RWPE1 (cell line): ENCODE results near the gene ZNF654.
A peak's percentile ranks its signal among the peaks of the same experiment; 100 is the strongest.

Source experiments
- CTCF ChIA-PET: fragments of 350-600 bp; sonication (Branson Sonifier 250); formaldehyde crosslinking; extraction: SDS; loops from one replicate; lab custom pipeline; 2021; lab: Yijun Ruan, JAX
- POLR2A ChIA-PET: fragments of 400-600 bp; formaldehyde crosslinking; extraction: SDS; loops from one replicate; lab custom pipeline; 2020; ENCODE audit warnings: antibody characterized with exemption; ENCODE audit not compliant: low non-redundant PET; lab: Yijun Ruan, JAX
- DNase-seq: peaks from one replicate; pipeline ENCODE4 v3.0.0; 2012; ENCODE audit warnings: low spot score
- H3K27ac ChIP-seq: fragments of 450-650 bp; 2 replicates; pipeline ENCODE4 v1.5.1; 2017
- CTCF ChIP-seq: fragments of 450-650 bp; conservative IDR thresholded peaks from 2 replicates; pipeline ENCODE4 v1.5.1; 2017; ENCODE audit warnings: low read depth, mild to moderate bottlenecking

ZNF654 gene

GRCh38 chr3:88057630-88058305 is 1.3 kb upstream of the ZNF654 start:
- TF ChIP-seq CTCF = peak; percentile 56
- peak overlapping the region; percentile 96 for H3K27ac ChIP-seq
- CTCF ChIA-PET = interaction anchor here (0.7 kb wide), 1 partner anchor 164 kb away, joined by 3 read pairs; no protein-coding TSS in a partner anchor

GRCh38 chr3:88058306-88058580 is 812 bp upstream of the ZNF654 start:
- ChIA-PET POLR2A (no interaction called here), CTCF (interaction anchor here (0.7 kb wide), 1 partner anchor 165 kb away, joined by 3 read pairs; no protein-coding TSS in a partner anchor)

More at GRCh38 chr3:88057630-88058305, 1.3 kb upstream of the ZNF654 start:
- no peak for DNase-seq
- POLR2A ChIA-PET = no interaction called here

GRCh38 chr3:88059380-88060170 is 520 bp downstream of the ZNF654 start:
- TF ChIP-seq CTCF = no peak
- DNase-seq = peak; percentile 13
- ChIA-PET CTCF (no interaction called here), POLR2A (no interaction called here)
- peak overlapping the region; percentile 96 for H3K27ac ChIP-seq

More at GRCh38 chr3:88058306-88058580, 812 bp upstream of the ZNF654 start:
- TF ChIP-seq CTCF = no peak
- peak overlapping the region; percentile 96 for H3K27ac ChIP-seq
- no peak for DNase-seq

GRCh38 chr3:88061746-88062145 is 2.7 kb downstream of the ZNF654 start:
- POLR2A ChIA-PET = no interaction called here
- DNase-seq = no peak
- H3K27ac ChIP-seq = no peak overlapping the region
- CTCF ChIA-PET = no interaction called here
- no peak for TF ChIP-seq CTCF

GRCh38 chr3:88075072-88075471 is 16.0 kb downstream of the ZNF654 start:
- no peak for DNase-seq
- TF ChIP-seq CTCF = no peak
- CTCF ChIA-PET = no interaction called here
- POLR2A ChIA-PET = no interaction called here
- H3K27ac ChIP-seq = no peak overlapping the region

GRCh38 chr3:88075497-88075896 is 16.4 kb downstream of the ZNF654 start:
- CTCF ChIA-PET = no interaction called here
- no peak for TF ChIP-seq CTCF
- DNase-seq = no peak
- POLR2A ChIA-PET = no interaction called here
- no peak overlapping the region for H3K27ac ChIP-seq
